SK-N-SH treated with all-trans-retinoic acid at 6 μM for 48 hours (cell line): ENCODE results near the gene MKX.

Experiments
- ATAC-seq: fragments of 200-7000 bp; cut with Tn5 transposase; 3 replicates; pipeline ENCODE4 v1.9.1; 2020; ENCODE audit warnings: mild to moderate bottlenecking, moderate library complexity
- ARNTL ChIP-seq: fragments of 450-650 bp; formaldehyde crosslinking; IDR thresholded peaks from 2 replicates; pipeline ENCODE4 v1.5.0; 2020; ENCODE audit warnings: low read depth, mild to moderate bottlenecking, moderate library complexity, borderline replicate concordance
- BACH2 ChIP-seq: fragments of 250-450 bp; sonication (Bioruptor Pico); IDR thresholded peaks from 2 replicates; pipeline ENCODE4 v1.9.0; 2021; ENCODE audit warnings: mild to moderate bottlenecking, borderline replicate concordance
- CREB5 ChIP-seq: fragments of 250-450 bp; sonication (Bioruptor Pico); IDR thresholded peaks from 2 replicates; pipeline ENCODE4 v1.5.1; 2020; ENCODE audit warnings: low read depth, mild to moderate bottlenecking, moderate library complexity
- CSDC2 ChIP-seq: fragments of 250-450 bp; sonication (Bioruptor Pico); IDR thresholded peaks from 2 replicates; pipeline ENCODE4 v1.5.0; 2020; ENCODE audit warnings: mild to moderate bottlenecking, moderate library complexity
- CSRNP3 ChIP-seq: fragments of 250-450 bp; sonication (Bioruptor Pico); IDR thresholded peaks from 2 replicates; pipeline ENCODE4 v1.5.1; 2021; ENCODE audit warnings: mild to moderate bottlenecking, moderate library complexity
- ESRRG ChIP-seq: fragments of 250-450 bp; sonication (Bioruptor Pico); IDR thresholded peaks from 2 replicates; pipeline ENCODE4 v1.6.1; 2021; ENCODE audit warnings: mild to moderate bottlenecking
- GLIS3 ChIP-seq: fragments of 250-450 bp; sonication (Bioruptor Pico); IDR thresholded peaks from 2 replicates; pipeline ENCODE4 v1.5.0; 2020; ENCODE audit warnings: mild to moderate bottlenecking, moderate library complexity
- OSR1 ChIP-seq: fragments of 250-450 bp; sonication (Bioruptor Pico); IDR thresholded peaks from 2 replicates; pipeline ENCODE4 v1.8.0; 2022; ENCODE audit warnings: moderate library complexity, mild to moderate bottlenecking, inconsistent platforms
- POU6F1 ChIP-seq: fragments of 250-450 bp; sonication (Bioruptor Pico); IDR thresholded peaks from 2 replicates; pipeline ENCODE4 v1.8.0; 2021; ENCODE audit warnings: low read depth, mild to moderate bottlenecking, moderate library complexity, borderline replicate concordance
- PPARA ChIP-seq: fragments of 250-450 bp; sonication (Bioruptor Pico); IDR thresholded peaks from 2 replicates; pipeline ENCODE4 v1.5.0; 2020; ENCODE audit warnings: mild to moderate bottlenecking, borderline replicate concordance
- RARB ChIP-seq: fragments of 250-450 bp; sonication (Bioruptor Pico); IDR thresholded peaks from 2 replicates; pipeline ENCODE4 v1.8.0; 2021; ENCODE audit warnings: mild to moderate bottlenecking, moderate library complexity
- SNAI2 ChIP-seq: fragments of 250-450 bp; sonication (Bioruptor Pico); IDR thresholded peaks from 2 replicates; pipeline ENCODE4 v1.5.0; 2020; ENCODE audit warnings: mild to moderate bottlenecking, moderate library complexity
- TCF4 ChIP-seq: fragments of 250-450 bp; sonication (Bioruptor Pico); IDR thresholded peaks from 2 replicates; pipeline ENCODE4 v1.8.0; 2021; ENCODE audit warnings: mild to moderate bottlenecking, moderate library complexity, borderline replicate concordance
- TOX ChIP-seq: fragments of 250-450 bp; sonication (Bioruptor Pico); IDR thresholded peaks from 2 replicates; pipeline ENCODE4 v1.8.0; 2021; ENCODE audit warnings: mild to moderate bottlenecking, moderate library complexity, borderline replicate concordance
- TSHZ2 ChIP-seq: fragments of 250-450 bp; sonication (Bioruptor Pico); IDR thresholded peaks from 2 replicates; pipeline ENCODE4 v1.5.0; 2020; ENCODE audit warnings: mild to moderate bottlenecking, moderate library complexity
- ZFP3 ChIP-seq: fragments of 250-450 bp; sonication (Bioruptor Pico); IDR thresholded peaks from 2 replicates; pipeline ENCODE4 v1.5.0; 2020; ENCODE audit warnings: mild to moderate bottlenecking, moderate library complexity
- ZFP30 ChIP-seq: fragments of 450-650 bp; formaldehyde crosslinking; IDR thresholded peaks from 2 replicates; pipeline ENCODE4 v1.5.0; 2022; ENCODE audit warnings: mild to moderate bottlenecking, moderate library complexity
- ZNF565 ChIP-seq: fragments of 450-650 bp; formaldehyde crosslinking; conservative IDR thresholded peaks from 2 replicates; pipeline ENCODE4 v1.5.0; 2020; ENCODE audit warnings: low read depth, mild to moderate bottlenecking, moderate library complexity
- ZNF70 ChIP-seq: fragments of 450-650 bp; formaldehyde crosslinking; IDR thresholded peaks from 2 replicates; pipeline ENCODE4 v1.5.0; 2020; ENCODE audit warnings: mild to moderate bottlenecking, moderate library complexity
- ZNF8 ChIP-seq: fragments of 450-650 bp; formaldehyde crosslinking; IDR thresholded peaks from 2 replicates; pipeline ENCODE4 v1.5.0; 2020; ENCODE audit warnings: mild to moderate bottlenecking, moderate library complexity

Gene MKX

GRCh38 chr10:27717224-27717623 lies 28.4 kb downstream of the MKX start:
- ATAC-seq, result no peak
- no peak for TF ChIP-seq RARB (CRISPR knock-in tag)
- no peak for TF ChIP-seq CREB5
- no peak for TF ChIP-seq PPARA
- TF ChIP-seq TOX (CRISPR knock-in tag), result no peak
- no peak for TF ChIP-seq CSDC2 (CRISPR knock-in tag)
- no peak for TF ChIP-seq GLIS3
- TF ChIP-seq ZFP30 (CRISPR knock-in tag), result no peak

- TF ChIP-seq CSRNP3 (CRISPR knock-in tag) (no peak), SNAI2 (CRISPR knock-in tag) (no peak), CSDC2 (CRISPR knock-in tag) (no peak), ZNF565 (no peak), PPARA (no peak), POU6F1 (no peak), ZNF70 (no peak), ARNTL (no peak), TSHZ2 (CRISPR knock-in tag) (no peak), TOX (CRISPR knock-in tag) (no peak), ZFP3 (CRISPR knock-in tag) (no peak), GLIS3 (no peak), ESRRG (CRISPR knock-in tag) (no peak), RARB (CRISPR knock-in tag) (no peak), TCF4 (CRISPR knock-in tag) (no peak), OSR1 (CRISPR knock-in tag) (no peak), ZNF8 (no peak), ZFP30 (CRISPR knock-in tag) (no peak), BACH2 (CRISPR knock-in tag) (no peak)
- TF ChIP-seq, all 23 proteins: peak for 0
- ATAC-seq, result no peak
These were observed 29.1 kb downstream of the MKX start for GRCh38 chr10:27716521-27716920.

GRCh38 chr10:27715505-27715904 lies 30.1 kb downstream of the MKX start:
- ATAC-seq, result no peak
- TF ChIP-seq CREB5 (no peak), CSDC2 (CRISPR knock-in tag) (no peak), SNAI2 (CRISPR knock-in tag) (no peak), CSRNP3 (CRISPR knock-in tag) (no peak), ZNF565 (no peak)
